ENCODE data around the gene PLXND1.

Gene PLXND1

GRCh38 chr3:129535075-129535474 is 71.4 kb downstream of the PLXND1 start:
- H3K27ac ChIP-seq, result no peak overlapping the region
- no peak for TF ChIP-seq CTCF (conservative IDR thresholded peaks at IDR 0.05)

GRCh38 chr3:129534428-129535027 is 71.9 kb downstream of the PLXND1 start:
- no peak for TF ChIP-seq CTCF (conservative IDR thresholded peaks at IDR 0.05)
- H3K27ac ChIP-seq, result no peak overlapping the region

GRCh38 chr3:129533406-129533805 is 73.1 kb downstream of the PLXND1 start:
- TF ChIP-seq CTCF (conservative IDR thresholded peaks at IDR 0.05), result no peak
- no peak overlapping the region for H3K27ac ChIP-seq

GRCh38 chr3:129532261-129532660 is 74.2 kb downstream of the PLXND1 start:
- no peak overlapping the region for H3K27ac ChIP-seq
- TF ChIP-seq CTCF (conservative IDR thresholded peaks at IDR 0.05), result no peak

- no peak overlapping the region for H3K27ac ChIP-seq
- no peak for TF ChIP-seq CTCF (conservative IDR thresholded peaks at IDR 0.05)
Observed at GRCh38 chr3:129531699-129532098, 74.8 kb downstream of the PLXND1 start.

- H3K27ac ChIP-seq, result no peak overlapping the region
- TF ChIP-seq CTCF (conservative IDR thresholded peaks at IDR 0.05), result no peak
Observed at GRCh38 chr3:129530821-129531220, 75.7 kb downstream of the PLXND1 start.

- no peak for TF ChIP-seq CTCF (conservative IDR thresholded peaks at IDR 0.05)
Observed at GRCh38 chr3:129530251-129530791, 76.2 kb downstream of the PLXND1 start.

More at GRCh38 chr3:129530251-129530791, 76.2 kb downstream of the PLXND1 start:
- H3K27ac ChIP-seq, result no peak overlapping the region

Data from VCaP (cell line).